ENCODE results near the gene LYST. TPM values are rescaled to one million over a fixed set of nuclear protein-coding genes. Genes with fewer than 3 reads are reported as not detected.

Gene LYST
- total RNA-seq, 2 experiments from 2014 or later = 4.0 to 8.2 TPM

GRCh38 chr1:235841938-235842545 is 24.7 kb downstream of the LYST start:
- peak overlapping the region; percentile 39 for H3K27ac ChIP-seq (ENCODE audit: low read depth, low read length, poor library complexity, severe bottlenecking)
- no peaks in the 10 kb centered on the region for H3K9me3 ChIP-seq (ENCODE audit: low read length)
- intact Hi-C loops (cut with micrococcal nuclease; ENCODE audit: unreplicated experiment) = loop anchor here (2.0 kb wide), 2 partner anchors 129 to 337 kb away; partner anchors contain the start of gene B3GALNT2
- H3K79me2 ChIP-seq (ENCODE audit: insufficient read depth, low read depth, low read length) = peaks cover 6% of the 10 kb centered on the region; the same call in 1 of the 2 replicates
- TF ChIP-seq EZH2phosphoT487 (IDR thresholded peaks at IDR 0.05; ENCODE audit: borderline replicate concordance, low read depth, low read length) = no peak
- TF ChIP-seq, protein P1, sequence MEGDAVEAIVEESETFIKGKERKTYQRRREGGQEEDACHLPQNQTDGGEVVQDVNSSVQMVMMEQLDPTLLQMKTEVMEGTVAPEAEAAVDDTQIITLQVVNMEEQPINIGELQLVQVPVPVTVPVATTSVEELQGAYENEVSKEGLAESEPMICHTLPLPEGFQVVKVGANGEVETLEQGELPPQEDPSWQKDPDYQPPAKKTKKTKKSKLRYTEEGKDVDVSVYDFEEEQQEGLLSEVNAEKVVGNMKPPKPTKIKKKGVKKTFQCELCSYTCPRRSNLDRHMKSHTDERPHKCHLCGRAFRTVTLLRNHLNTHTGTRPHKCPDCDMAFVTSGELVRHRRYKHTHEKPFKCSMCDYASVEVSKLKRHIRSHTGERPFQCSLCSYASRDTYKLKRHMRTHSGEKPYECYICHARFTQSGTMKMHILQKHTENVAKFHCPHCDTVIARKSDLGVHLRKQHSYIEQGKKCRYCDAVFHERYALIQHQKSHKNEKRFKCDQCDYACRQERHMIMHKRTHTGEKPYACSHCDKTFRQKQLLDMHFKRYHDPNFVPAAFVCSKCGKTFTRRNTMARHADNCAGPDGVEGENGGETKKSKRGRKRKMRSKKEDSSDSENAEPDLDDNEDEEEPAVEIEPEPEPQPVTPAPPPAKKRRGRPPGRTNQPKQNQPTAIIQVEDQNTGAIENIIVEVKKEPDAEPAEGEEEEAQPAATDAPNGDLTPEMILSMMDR (conservative IDR thresholded peaks at IDR 0.05; ENCODE audit: low read length) = no peak
- peak overlapping the region; percentile 52; the same call in 1 of the 2 replicates for H2AFZ ChIP-seq (ENCODE audit: low read length)
- no peaks in the 10 kb centered on the region for H3K36me3 ChIP-seq (ENCODE audit: insufficient read depth, low read length)
- H3K4me1 ChIP-seq (ENCODE audit: insufficient read depth, low read length, poor library complexity, severe bottlenecking) = peaks cover 26% of the 10 kb centered on the region
- H3K9me2 ChIP-seq (ENCODE audit: insufficient read depth, low read length) = no peaks in the 10 kb centered on the region
- ChIA-PET POLR2A (interaction anchor here (0.6 to 3.3 kb wide), 18 partner anchors 9 to 1312 kb away, joined by 3 to 20 read pairs (median 4); partner anchors contain the start of genes B3GALNT2 and LYST), CTCF (ENCODE audit: unreplicated experiment) (interaction anchor here (1.2 to 2.1 kb wide), 8 partner anchors 11 to 338 kb away, joined by 3 to 10 read pairs (median 6); partner anchors contain the start of gene B3GALNT2)
- H3K4me2 ChIP-seq (ENCODE audit: low read length) = peak overlapping the region; percentile 35
- H3K4me3 ChIP-seq (ENCODE audit: low read depth, low read length, poor library complexity, severe bottlenecking) = peak overlapping the region; percentile 9
- BruUV-seq (replicated peaks) = no TSS peak
- no peaks in the 10 kb centered on the region for H4K20me1 ChIP-seq (ENCODE audit: insufficient read depth, low read length)
- DNase-seq (ENCODE audit: low spot score) = peak; percentile 48

DNA sequence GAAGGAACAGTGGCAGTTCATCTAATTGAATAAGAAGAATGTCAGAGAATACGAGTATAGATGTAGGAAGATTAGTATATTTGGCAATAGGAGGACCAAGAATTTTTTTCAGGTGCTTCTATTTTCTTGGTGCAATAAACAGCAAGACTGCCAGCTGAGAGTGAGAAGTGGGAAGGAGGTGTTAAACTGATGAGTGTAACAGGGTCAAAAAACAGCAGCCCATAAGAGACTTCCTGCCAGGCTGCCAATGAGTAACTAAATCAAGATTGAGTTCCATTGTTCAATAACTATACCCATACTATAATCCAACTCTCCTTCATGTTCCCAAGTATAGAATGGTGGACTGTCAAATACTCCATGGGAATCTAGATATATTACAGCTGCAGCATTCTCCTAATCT is 28.7 kb downstream of the LYST start:
- no peak for TF ChIP-seq EZH2phosphoT487 (IDR thresholded peaks at IDR 0.05; ENCODE audit: borderline replicate concordance, low read depth, low read length)
- TF ChIP-seq, protein P1 (conservative IDR thresholded peaks at IDR 0.05; ENCODE audit: low read length) = no peak
- Histone ChIP-seq H2AFZ (ENCODE audit: low read length) (no peak overlapping the region), H3K4me1 (ENCODE audit: insufficient read depth, low read length, poor library complexity, severe bottlenecking) (peaks cover 17% of the 10 kb centered on the region), H3K4me3 (ENCODE audit: low read depth, low read length, poor library complexity, severe bottlenecking) (no peak overlapping the region), H3K79me2 (ENCODE audit: insufficient read depth, low read depth, low read length) (no peaks in the 10 kb centered on the region), H3K36me3 (ENCODE audit: insufficient read depth, low read length) (no peaks in the 10 kb centered on the region), H3K9me3 (ENCODE audit: low read length) (no peaks in the 10 kb centered on the region), H3K9me2 (ENCODE audit: insufficient read depth, low read length) (no peaks in the 10 kb centered on the region), H3K4me2 (ENCODE audit: low read length) (no peak overlapping the region), H3K27ac (ENCODE audit: low read depth, low read length, poor library complexity, severe bottlenecking) (no peak overlapping the region), H4K20me1 (ENCODE audit: insufficient read depth, low read length) (no peaks in the 10 kb centered on the region)
- no TSS peak for BruUV-seq (replicated peaks)
- ChIA-PET CTCF (ENCODE audit: unreplicated experiment) (no interaction called here), POLR2A (interaction anchor here (0.7 to 1.4 kb wide), 3 partner anchors 9 to 324 kb away, joined by 4 read pairs; no protein-coding TSS in a partner anchor)
- DNase-seq (ENCODE audit: low spot score) = no peak
- intact Hi-C loops (cut with micrococcal nuclease; ENCODE audit: unreplicated experiment) = no loop called here

- H3K4me3 ChIP-seq (ENCODE audit: low read depth, low read length, poor library complexity, severe bottlenecking) = no peak overlapping the region
- TF ChIP-seq, protein P1 (conservative IDR thresholded peaks at IDR 0.05; ENCODE audit: low read length) = no peak
- TF ChIP-seq EZH2phosphoT487 (IDR thresholded peaks at IDR 0.05; ENCODE audit: borderline replicate concordance, low read depth, low read length) = no peak
- CTCF ChIA-PET (ENCODE audit: unreplicated experiment) = interaction anchor here (0.5 kb wide), 1 partner anchor 159 kb away, joined by 3 read pairs; no protein-coding TSS in a partner anchor
- no TSS peak for BruUV-seq (replicated peaks)
- H3K4me2 ChIP-seq (ENCODE audit: low read length) = no peak overlapping the region
- H3K79me2 ChIP-seq (ENCODE audit: insufficient read depth, low read depth, low read length) = no peaks in the 10 kb centered on the region
- intact Hi-C loops (cut with micrococcal nuclease; ENCODE audit: unreplicated experiment) = no loop called here
- no peaks in the 10 kb centered on the region for H3K9me3 ChIP-seq (ENCODE audit: low read length)
- H3K4me1 ChIP-seq (ENCODE audit: insufficient read depth, low read length, poor library complexity, severe bottlenecking) = no peaks in the 10 kb centered on the region
- DNase-seq (ENCODE audit: low spot score) = no peak
- no peak overlapping the region for H3K27ac ChIP-seq (ENCODE audit: low read depth, low read length, poor library complexity, severe bottlenecking)
- POLR2A ChIA-PET = interaction anchor here (0.9 to 1.6 kb wide), 3 partner anchors 13 to 81 kb away, joined by 3 to 4 read pairs (median 3); no protein-coding TSS in a partner anchor
- no peak overlapping the region for H2AFZ ChIP-seq (ENCODE audit: low read length)
- H3K36me3 ChIP-seq (ENCODE audit: insufficient read depth, low read length) = no peaks in the 10 kb centered on the region
- H3K9me2 ChIP-seq (ENCODE audit: insufficient read depth, low read length) = no peaks in the 10 kb centered on the region
- H4K20me1 ChIP-seq (ENCODE audit: insufficient read depth, low read length) = no peaks in the 10 kb centered on the region
Observed at GRCh38 chr1:235835226-235835625, 31.5 kb downstream of the LYST start.

Data from OCI-LY7 (cell line).